HepG2 (cell line): ENCODE data around the gene CAMK2D. TPM values are rescaled to one million over a fixed set of nuclear protein-coding genes. Genes with fewer than 3 reads are reported as not detected.

Source experiments
- ATAC-seq: fragments of 200-7000 bp; cut with Tn5 transposase; 3 replicates; pipeline ENCODE4 v1.9.1; 2020; ENCODE audit warnings: mild to moderate bottlenecking, moderate library complexity
- BruUV-seq: library from RNA; stranded (reverse); fragments of 400-500 nt; replicated peaks from 2 replicates; lab custom pipeline; 2021; lab: Mats Ljungman, UMichigan
- CTCF ChIA-PET: fragments of 300-600 bp; formaldehyde crosslinking; extraction: SDS; loops from one replicate; lab custom pipeline; 2021; ENCODE audit warnings: low total read pairs, inconsistent platforms, low intra/inter-chr PET ratio; lab: Yijun Ruan, JAX
- POLR2A ChIA-PET: fragments of 350-600 bp; sonication (Branson Sonifier 250); formaldehyde crosslinking; loops from one replicate; lab custom pipeline; 2020; ENCODE audit warnings: antibody characterized with exemption, inconsistent platforms; lab: Yijun Ruan, JAX
- DNase-seq: peaks from one replicate; pipeline ENCODE4 v3.0.0-alpha.2; 2015; ENCODE audit warnings: low spot score
- FAIRE-seq: peaks from 3 replicates; lab custom pipeline; 2011; peaks lifted over from hg19 to GRCh38; lab: Jason Lieb, UNC
- H2AFZ ChIP-seq: one replicate; pipeline ENCODE4 v1.6.1; 2011; ENCODE audit warnings: low read length, inconsistent platforms
- H3K27ac ChIP-seq: fragments of 300-600 bp; 3 replicates; pipeline ENCODE4 v1.8.0; 2011; ENCODE audit warnings: mixed run types, mild to moderate bottlenecking, mixed read lengths, low read length, inconsistent platforms; ENCODE audit not compliant: insufficient read depth; ENCODE audit errors: extremely low read length
- H3K27me3 ChIP-seq, 2 experiments: fragments of 200-600 bp in 1 of 2; 2 replicates in 1 of 2; 3 replicates in 1 of 2; pipeline versions ENCODE4 v1.6.0 to v1.8.0; 2011; ENCODE audit warnings: low read length in 2 of 2, mild to moderate bottlenecking in 2 of 2, moderate library complexity in 2 of 2, inconsistent platforms in 1 of 2; ENCODE audit not compliant: insufficient read depth in 2 of 2, control insufficient read depth in 1 of 2
- H3K36me3 ChIP-seq, 2 experiments: fragments of 200-600 bp in 1 of 2; replicated peaks in 1 of 2; 2 replicates in 1 of 2; 3 replicates in 1 of 2; pipeline versions ENCODE4 v1.5.1 to v1.8.0; 2011; ENCODE audit warnings: low read length in 2 of 2, inconsistent platforms in 1 of 2; ENCODE audit not compliant: insufficient read depth in 2 of 2, control insufficient read depth in 1 of 2
- H3K4me1 ChIP-seq: 2 replicates; pipeline ENCODE4 v1.5.1; 2012; ENCODE audit warnings: low read length, inconsistent platforms; ENCODE audit not compliant: insufficient read depth
- H3K4me2 ChIP-seq: 2 replicates; pipeline ENCODE4 v1.6.0; 2011; ENCODE audit warnings: low read depth, low read length, inconsistent platforms
- H3K4me3 ChIP-seq, 3 experiments: fragments of 200-600 bp in 1 of 3; sonication (generic), shearing (Covaris generic) in 1 of 3; replicated peaks in 1 of 3; 2 replicates each; pipeline ENCODE4 v1.5.1; 2011 to 2016; ENCODE audit warnings: low read length in 3 of 3, inconsistent platforms in 2 of 3, low read depth in 2 of 3, mild to moderate bottlenecking in 2 of 3, control low read depth in 1 of 3, mixed read lengths in 1 of 3; ENCODE audit not compliant: insufficient read depth in 1 of 3
- H3K79me2 ChIP-seq: one replicate; pipeline ENCODE4 v1.6.1; 2011; ENCODE audit warnings: low read length, inconsistent platforms; ENCODE audit not compliant: insufficient read depth
- H3K9ac ChIP-seq: 2 replicates; pipeline ENCODE4 v1.6.0; 2011; ENCODE audit warnings: mild to moderate bottlenecking, low read depth, low read length, inconsistent platforms; ENCODE audit not compliant: insufficient read depth
- H3K9me3 ChIP-seq: 2 replicates; pipeline ENCODE4 v1.5.1; 2012; ENCODE audit warnings: mild to moderate bottlenecking, low read length
- H4K20me1 ChIP-seq: 2 replicates; pipeline ENCODE4 v1.6.0; 2011; ENCODE audit warnings: inconsistent platforms, mild to moderate bottlenecking, low read length, moderate library complexity; ENCODE audit not compliant: insufficient read depth
- ADNP ChIP-seq: sonication (generic); formaldehyde crosslinking; IDR thresholded peaks from 2 replicates; pipeline ENCODE4 v1.4.0; 2020; ENCODE audit warnings: missing genetic modification reagents
- KDM4B ChIP-seq: sonication (generic); formaldehyde crosslinking; IDR thresholded peaks from 2 replicates; pipeline ENCODE4 v1.4.0; 2020; ENCODE audit warnings: missing genetic modification reagents
- ONECUT2 ChIP-seq: sonication (generic); formaldehyde crosslinking; IDR thresholded peaks from 2 replicates; pipeline ENCODE4 v1.4.0; 2020; ENCODE audit warnings: missing genetic modification reagents
- PAX8 ChIP-seq: sonication (generic); formaldehyde crosslinking; IDR thresholded peaks from 2 replicates; pipeline ENCODE4 v1.8.0; 2022; ENCODE audit warnings: mild to moderate bottlenecking, missing genetic modification reagents, borderline replicate concordance
- RBFOX2 ChIP-seq: fragments of 200-400 bp; formaldehyde crosslinking; IDR thresholded peaks from 2 replicates; pipeline ENCODE4 v1.6.1; 2017; ENCODE audit warnings: low read depth, mild to moderate bottlenecking, low read length
- SRSF4 ChIP-seq: fragments of 200-400 bp; formaldehyde crosslinking; IDR thresholded peaks from one replicate; pipeline ENCODE4 v1.6.1; 2018; ENCODE audit warnings: mild to moderate bottlenecking, low read depth, low read length, moderate library complexity; ENCODE audit not compliant: poor library complexity, severe bottlenecking
- U2AF1 ChIP-seq: fragments of 200-400 bp; formaldehyde crosslinking; optimal IDR thresholded peaks from 2 replicates; pipeline ENCODE3; 2017; ENCODE audit warnings: mild to moderate bottlenecking, low read depth, low read length
- ZNF234 ChIP-seq: sonication (generic); formaldehyde crosslinking; conservative IDR thresholded peaks from 2 replicates; pipeline ENCODE4 v1.5.1; 2020; ENCODE audit warnings: mild to moderate bottlenecking, missing genetic modification reagents
- ZNF598 ChIP-seq: sonication (generic); formaldehyde crosslinking; IDR thresholded peaks from 2 replicates; pipeline ENCODE4 v1.5.1; 2020; ENCODE audit warnings: mild to moderate bottlenecking, missing genetic modification reagents, borderline replicate concordance
- ZNF761 ChIP-seq: sonication (generic); formaldehyde crosslinking; conservative IDR thresholded peaks from 2 replicates; pipeline ENCODE4 v1.4.0; 2020; ENCODE audit warnings: mild to moderate bottlenecking, missing genetic modification reagents
- WGBS: methylation state at CpG from one replicate; pipeline ENCODE4 v1.1.6; 2017; ENCODE audit warnings: low lambda C conversion rate; 5-methylcytosine and 5-hydroxymethylcytosine counted together
- in situ Hi-C: cut with HindIII; loops from 2 replicates; pipeline ENCODE4 v1.10.0; 2017; ENCODE audit warnings: low pct_unique_long_range_greater_than_20kb; ENCODE audit not compliant: extremely low pct_ligation_motif_present
- intact Hi-C: fragments of 100-400 bp; cut with micrococcal nuclease; formaldehyde crosslinking; loops from one replicate; pipeline ENCODE4 v1.10.0; 2022; ENCODE audit not compliant: unreplicated experiment
- polyA plus RNA-seq, 8 experiments: library from polyadenylated mRNA; depleted of rRNA in 3 of 8; stranded (reverse) in 7 of 8; unstranded in 1 of 8; fragments of >200 nt; fragmentation: Illumina TruSeq in 4 of 8; extraction: Trizol in 4 of 8; gene quantifications; 2 replicates each; pipeline versions ENCODE4 v1.2.1 to v1.2.3, GENCODE V29; 2011 to 2016; ENCODE audit warnings: low read depth in 4 of 8, missing spikeins in 1 of 8, mixed read lengths in 1 of 8; ENCODE audit not compliant: insufficient read depth in 1 of 8
- total RNA-seq, 5 experiments: library from RNA; depleted of rRNA; stranded (reverse); fragments of >200 nt; fragmentation: Illumina TruSeq; extraction: Trizol; gene quantifications; 2 replicates each; pipeline ENCODE4 v1.2.3, GENCODE V29; 2016; ENCODE audit warnings: low read depth in 1 of 5
- TF ChIP-seq, protein P1 (sequence below): fragments of 450-650 bp; IDR thresholded peaks from 2 replicates; pipeline ENCODE4 v1.6.1; 2017
- TF ChIP-seq, protein P2 (sequence below): sonication (generic); formaldehyde crosslinking; IDR thresholded peaks from 2 replicates; pipeline ENCODE4 v1.5.1; 2020; ENCODE audit warnings: mild to moderate bottlenecking, missing genetic modification reagents
- TF ChIP-seq, protein P3 (sequence below): sonication (generic); formaldehyde crosslinking; IDR thresholded peaks from 2 replicates; pipeline ENCODE4 v1.5.0; 2020; ENCODE audit warnings: missing genetic modification reagents, mild to moderate bottlenecking, borderline replicate concordance
- TF ChIP-seq, protein P4 (sequence below): sonication (generic); formaldehyde crosslinking; IDR thresholded peaks from 2 replicates; pipeline ENCODE4 v1.5.0; 2020; ENCODE audit warnings: missing genetic modification reagents

CAMK2D gene
- total and polyA plus RNA-seq, 2 of the 13 experiments (the other 11 are each of a cell fraction or from before 2014, with no cell fraction given): 18.0 to 65.4 TPM

DNA sequence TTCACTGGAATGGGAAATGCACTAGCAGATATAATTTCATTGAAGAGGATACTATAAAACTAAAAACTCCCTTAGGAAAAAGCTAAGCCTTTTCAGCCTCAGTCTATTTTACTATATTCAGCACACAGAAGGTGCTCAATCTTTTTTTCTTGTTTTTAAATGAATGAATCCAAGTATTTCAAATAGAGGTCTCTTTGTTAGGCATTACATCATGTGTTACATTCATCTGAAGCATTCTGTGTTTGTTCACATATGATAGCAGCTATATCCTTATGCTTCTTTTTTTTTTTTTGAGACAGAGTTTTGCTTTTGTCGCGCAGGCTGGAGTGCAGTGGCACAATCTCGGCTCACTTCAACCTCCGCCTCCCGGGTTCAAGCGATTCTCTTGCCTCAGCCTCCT lies 278.4 kb downstream of the CAMK2D start:
- ATAC-seq (no peak), DNase-seq (no peak), FAIRE-seq (no peak)
- CTCF ChIA-PET: no interaction called here
- no peak overlapping the region for H3K4me3 ChIP-seq
- H3K9me3 ChIP-seq: no peaks in the 10 kb centered on the region
- 98% methylated on average over 6 of the region's 6 CpGs for WGBS
- no peak overlapping the region for H3K9ac ChIP-seq
- no peak overlapping the region for H2AFZ ChIP-seq
- POLR2A ChIA-PET: no interaction called here
- in situ Hi-C loops (no loop called here), intact Hi-C loops (no loop called here)
- H3K36me3 ChIP-seq: peaks cover 0 to 5% of the 10 kb centered on the region in 2 experiments; a peak in 1 of 5 replicates
- no peak overlapping the region for H3K4me2 ChIP-seq
- no peaks in the 10 kb centered on the region for H4K20me1 ChIP-seq
- H3K4me1 ChIP-seq: no peaks in the 10 kb centered on the region
- no TSS peak for BruUV-seq
- no peaks in the 10 kb centered on the region for H3K79me2 ChIP-seq
- TF ChIP-seq, protein P1, sequence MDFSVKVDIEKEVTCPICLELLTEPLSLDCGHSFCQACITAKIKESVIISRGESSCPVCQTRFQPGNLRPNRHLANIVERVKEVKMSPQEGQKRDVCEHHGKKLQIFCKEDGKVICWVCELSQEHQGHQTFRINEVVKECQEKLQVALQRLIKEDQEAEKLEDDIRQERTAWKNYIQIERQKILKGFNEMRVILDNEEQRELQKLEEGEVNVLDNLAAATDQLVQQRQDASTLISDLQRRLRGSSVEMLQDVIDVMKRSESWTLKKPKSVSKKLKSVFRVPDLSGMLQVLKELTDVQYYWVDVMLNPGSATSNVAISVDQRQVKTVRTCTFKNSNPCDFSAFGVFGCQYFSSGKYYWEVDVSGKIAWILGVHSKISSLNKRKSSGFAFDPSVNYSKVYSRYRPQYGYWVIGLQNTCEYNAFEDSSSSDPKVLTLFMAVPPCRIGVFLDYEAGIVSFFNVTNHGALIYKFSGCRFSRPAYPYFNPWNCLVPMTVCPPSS: no peak
- no peak for TF ChIP-seq ADNP
- TF ChIP-seq, protein P2, sequence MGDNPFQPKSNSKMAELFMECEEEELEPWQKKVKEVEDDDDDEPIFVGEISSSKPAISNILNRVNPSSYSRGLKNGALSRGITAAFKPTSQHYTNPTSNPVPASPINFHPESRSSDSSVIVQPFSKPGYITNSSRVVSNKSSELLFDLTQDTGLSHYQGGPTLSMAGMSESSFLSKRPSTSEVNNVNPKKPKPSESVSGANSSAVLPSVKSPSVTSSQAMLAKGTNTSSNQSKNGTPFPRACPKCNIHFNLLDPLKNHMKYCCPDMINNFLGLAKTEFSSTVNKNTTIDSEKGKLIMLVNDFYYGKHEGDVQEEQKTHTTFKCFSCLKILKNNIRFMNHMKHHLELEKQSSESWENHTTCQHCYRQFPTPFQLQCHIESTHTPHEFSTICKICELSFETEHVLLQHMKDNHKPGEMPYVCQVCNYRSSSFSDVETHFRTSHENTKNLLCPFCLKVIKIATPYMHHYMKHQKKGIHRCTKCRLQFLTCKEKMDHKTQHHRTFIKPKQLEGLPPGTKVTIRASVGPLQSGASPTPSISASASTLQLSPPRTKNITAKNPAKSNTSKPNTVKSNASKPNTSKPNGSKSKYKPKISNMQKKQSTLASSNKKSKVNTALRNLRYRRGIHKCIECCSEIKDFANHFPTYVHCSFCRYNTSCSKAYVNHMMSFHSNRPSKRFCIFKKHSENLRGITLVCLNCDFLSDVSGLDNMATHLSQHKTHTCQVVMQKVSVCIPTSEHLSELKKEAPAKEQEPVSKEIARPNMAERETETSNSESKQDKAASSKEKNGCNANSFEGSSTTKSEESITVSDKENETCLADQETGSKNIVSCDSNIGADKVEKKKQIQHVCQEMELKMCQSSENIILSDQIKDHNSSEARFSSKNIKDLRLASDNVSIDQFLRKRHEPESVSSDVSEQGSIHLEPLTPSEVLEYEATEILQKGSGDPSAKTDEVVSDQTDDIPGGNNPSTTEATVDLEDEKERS (CRISPR knock-in tag): no peak
- no peaks in the 10 kb centered on the region for H3K27me3 ChIP-seq
- H3K27ac ChIP-seq: no peak overlapping the region

DNA sequence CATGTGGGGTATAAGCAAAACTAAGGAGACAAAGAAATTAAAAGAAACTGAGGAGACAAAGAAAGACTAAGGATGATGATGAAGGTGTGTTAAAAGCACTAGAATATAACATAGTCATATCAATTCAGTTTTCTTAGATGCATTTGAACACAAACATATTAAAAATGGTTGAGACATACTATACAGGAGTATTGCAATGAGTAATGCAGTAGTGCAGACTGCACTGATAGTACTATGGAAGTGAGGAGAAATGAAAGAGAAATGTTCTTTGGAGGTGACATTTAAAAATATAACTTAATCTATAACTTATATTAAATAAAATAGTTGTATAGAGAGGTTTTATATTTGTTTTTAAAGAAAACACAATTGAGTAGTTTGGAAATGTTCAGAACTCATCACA lies 279.2 kb downstream of the CAMK2D start:
- Histone ChIP-seq H3K27ac (no peak overlapping the region), H3K9ac (no peak overlapping the region), H3K4me2 (no peak overlapping the region), H3K4me3 (no peak overlapping the region), H3K36me3 (peaks cover 0 to 5% of the 10 kb centered on the region in 2 experiments; a peak in 1 of 5 replicates), H3K4me1 (no peaks in the 10 kb centered on the region), H3K27me3 (no peaks in the 10 kb centered on the region), H3K9me3 (peaks cover 3% of the 10 kb centered on the region), H3K79me2 (no peaks in the 10 kb centered on the region), H2AFZ (no peak overlapping the region), H4K20me1 (no peaks in the 10 kb centered on the region)
- FAIRE-seq: no peak
- ATAC-seq: no peak
- CTCF ChIA-PET: no interaction called here
- intact Hi-C loops: no loop called here
- no TSS peak for BruUV-seq
- no peak for DNase-seq
- in situ Hi-C loops: no loop called here
- POLR2A ChIA-PET: no interaction called here
- no peak for TF ChIP-seq U2AF1
- TF ChIP-seq ZNF761 (CRISPR knock-in tag): no peak
- no peak for TF ChIP-seq KDM4B
- no peak for TF ChIP-seq ZNF598 (CRISPR knock-in tag)
- TF ChIP-seq, protein P3, sequence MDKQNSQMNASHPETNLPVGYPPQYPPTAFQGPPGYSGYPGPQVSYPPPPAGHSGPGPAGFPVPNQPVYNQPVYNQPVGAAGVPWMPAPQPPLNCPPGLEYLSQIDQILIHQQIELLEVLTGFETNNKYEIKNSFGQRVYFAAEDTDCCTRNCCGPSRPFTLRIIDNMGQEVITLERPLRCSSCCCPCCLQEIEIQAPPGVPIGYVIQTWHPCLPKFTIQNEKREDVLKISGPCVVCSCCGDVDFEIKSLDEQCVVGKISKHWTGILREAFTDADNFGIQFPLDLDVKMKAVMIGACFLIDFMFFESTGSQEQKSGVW (CRISPR knock-in tag): no peak
- no peak for TF ChIP-seq RBFOX2
- TF ChIP-seq ONECUT2: no peak
- no peak for TF ChIP-seq ZNF234 (CRISPR knock-in tag)
- TF ChIP-seq PAX8: no peak
- TF ChIP-seq, protein P4, sequence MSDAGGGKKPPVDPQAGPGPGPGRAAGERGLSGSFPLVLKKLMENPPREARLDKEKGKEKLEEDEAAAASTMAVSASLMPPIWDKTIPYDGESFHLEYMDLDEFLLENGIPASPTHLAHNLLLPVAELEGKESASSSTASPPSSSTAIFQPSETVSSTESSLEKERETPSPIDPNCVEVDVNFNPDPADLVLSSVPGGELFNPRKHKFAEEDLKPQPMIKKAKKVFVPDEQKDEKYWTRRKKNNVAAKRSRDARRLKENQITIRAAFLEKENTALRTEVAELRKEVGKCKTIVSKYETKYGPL (CRISPR knock-in tag): no peak
- no peak for TF ChIP-seq SRSF4
